Activated naive CD4-positive, alpha-beta T cell treated with anti-CD3 and anti-CD28 coated beads, Interleukin-2, amount 50 U/mL, for 16 hours (primary cell): ENCODE results near the gene MSH3.
A peak's percentile ranks its signal among the peaks of the same experiment; 100 is the strongest.

ENCODE experiments used
- DNase-seq: peaks from one replicate; pipeline ENCODE4 v3.0.0-alpha.2; 2020

Gene MSH3

DNA sequence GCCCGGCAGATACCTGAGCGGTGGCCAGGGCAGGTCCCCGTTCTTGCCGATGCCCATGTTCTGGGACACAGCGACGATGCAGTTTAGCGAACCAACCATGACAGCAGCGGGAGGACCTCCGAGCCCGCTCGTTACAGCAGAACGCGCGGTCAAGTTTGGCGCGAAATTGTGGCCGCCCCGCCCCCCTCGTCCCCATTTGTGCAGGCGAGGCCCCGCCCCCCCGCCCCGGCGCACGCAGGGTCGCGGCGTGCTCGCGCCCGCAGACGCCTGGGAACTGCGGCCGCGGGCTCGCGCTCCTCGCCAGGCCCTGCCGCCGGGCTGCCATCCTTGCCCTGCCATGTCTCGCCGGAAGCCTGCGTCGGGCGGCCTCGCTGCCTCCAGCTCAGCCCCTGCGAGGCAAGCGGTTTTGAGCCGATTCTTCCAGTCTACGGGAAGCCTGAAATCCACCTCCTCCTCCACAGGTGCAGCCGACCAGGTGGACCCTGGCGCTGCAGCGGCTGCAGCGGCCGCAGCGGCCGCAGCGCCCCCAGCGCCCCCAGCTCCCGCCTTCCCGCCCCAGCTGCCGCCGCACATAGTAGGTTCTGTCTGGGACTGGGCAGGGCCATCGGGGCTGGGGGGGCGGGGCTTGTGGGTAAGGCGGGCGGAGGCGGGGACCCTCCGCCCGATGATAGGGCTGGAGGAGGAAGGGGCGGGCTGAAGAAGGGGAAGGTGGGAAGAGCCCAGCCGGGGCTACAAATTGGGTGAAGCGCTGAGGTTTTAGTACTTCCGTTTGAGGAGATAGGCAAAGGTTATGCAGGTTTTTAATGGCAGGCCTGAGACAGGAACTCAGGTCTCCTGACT is at the start of gene MSH3, which contains the start of gene DHFR:
Gene MSH3 (plus strand): TSS at position 262 of the 840 bp plus-strand sequence. CDS start 76 bp downstream, at position 338.
Gene DHFR (minus strand): TSS at position 593 of the 840 bp plus-strand sequence. CDS start 494 bp downstream, at position 99.
- DNase-seq, result peak; percentile 89

DNA sequence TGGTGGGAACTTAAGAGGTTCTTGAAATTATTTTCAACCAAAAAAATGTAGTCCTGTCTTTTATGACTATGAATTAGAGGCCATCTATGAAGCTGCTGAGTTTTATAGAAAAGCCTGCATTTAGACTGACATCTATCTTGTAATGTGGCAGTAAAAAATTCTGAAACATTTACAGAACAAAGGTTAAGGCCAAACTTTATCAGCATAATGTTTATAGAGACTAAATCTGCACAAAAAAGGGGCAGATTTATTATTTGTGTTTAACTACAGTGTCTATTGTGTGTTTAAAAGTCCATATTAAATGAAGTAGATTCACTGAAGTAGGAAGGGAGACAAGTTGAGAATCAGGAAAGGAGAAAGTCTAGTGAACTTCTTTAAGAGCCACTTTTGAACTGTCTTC is 47.1 kb upstream of the MSH3 start:
- DNase-seq, result no peak

GRCh38 chr5:80607832-80608231 is 46.6 kb upstream of the MSH3 start:
- no peak for DNase-seq

DNA sequence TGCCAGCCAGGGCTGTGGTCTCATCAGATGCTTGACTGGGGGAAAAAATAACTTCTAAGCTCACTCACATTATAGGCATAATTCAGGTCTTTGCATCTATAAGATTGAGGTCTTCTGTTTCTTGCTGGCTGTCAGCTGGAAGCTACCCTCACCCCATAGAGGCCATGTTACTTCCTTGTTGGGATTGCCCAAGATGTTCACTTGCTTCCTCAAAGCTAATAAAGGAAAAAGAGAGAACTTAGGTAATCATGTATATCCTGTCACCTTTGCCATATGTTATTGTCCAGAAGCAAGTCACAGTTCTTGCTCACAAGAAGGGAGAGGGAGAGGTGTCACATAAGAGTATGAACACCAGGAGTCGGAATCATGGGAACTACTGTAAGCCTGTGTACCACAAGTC is 45.7 kb upstream of the MSH3 start:
- no peak for DNase-seq

DNA sequence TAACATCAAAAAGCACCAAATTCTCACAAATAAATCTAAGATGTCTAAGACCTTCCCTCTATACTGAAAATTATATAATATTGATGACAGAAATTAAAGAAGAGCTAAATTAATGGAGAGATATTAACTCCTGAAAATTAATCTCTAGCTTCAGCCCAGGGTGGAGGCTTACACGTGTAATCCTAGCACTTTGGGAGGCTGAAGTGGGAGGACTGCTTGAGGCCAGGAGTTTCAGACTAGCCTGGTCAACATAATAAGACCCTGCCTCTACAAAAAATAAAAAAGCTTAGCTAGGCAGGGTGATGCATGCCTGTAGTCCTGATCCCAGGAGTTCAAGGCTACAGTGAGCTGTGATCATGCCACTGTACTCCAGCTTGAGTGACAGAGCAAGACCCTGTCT is 44.8 kb upstream of the MSH3 start:
- DNase-seq, result no peak

DNA sequence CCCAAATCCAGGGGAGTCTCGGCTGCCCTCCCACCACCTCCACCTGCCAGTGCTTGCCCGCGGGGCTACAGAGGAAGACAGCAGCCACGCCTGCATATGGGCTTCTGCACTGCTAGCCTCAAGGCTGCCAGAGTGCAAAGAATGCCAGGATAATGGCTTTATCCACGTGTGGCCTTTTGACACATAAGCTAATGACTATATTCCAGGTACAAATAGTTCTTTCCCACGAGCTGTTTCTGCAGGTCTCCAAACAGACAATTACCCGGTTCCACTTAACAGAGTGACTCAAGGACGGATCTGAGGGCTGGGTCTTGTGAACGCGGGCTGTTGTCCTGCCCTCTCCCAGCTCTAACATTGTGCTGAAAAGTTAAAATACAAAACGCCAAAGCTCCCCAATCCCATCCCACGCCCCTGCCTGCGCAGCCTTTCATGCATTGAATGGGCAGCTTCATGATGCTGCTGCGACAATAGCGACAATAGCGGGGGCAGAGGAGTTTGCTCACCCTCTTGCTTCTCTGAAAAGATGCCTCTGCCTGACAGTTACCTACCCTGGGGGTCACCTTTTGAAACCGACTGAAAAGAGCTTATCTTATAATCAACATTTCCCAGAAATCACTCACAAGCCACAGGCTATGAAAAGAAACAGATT is 39.1 kb upstream of the MSH3 start:
- no peak for DNase-seq

DNA sequence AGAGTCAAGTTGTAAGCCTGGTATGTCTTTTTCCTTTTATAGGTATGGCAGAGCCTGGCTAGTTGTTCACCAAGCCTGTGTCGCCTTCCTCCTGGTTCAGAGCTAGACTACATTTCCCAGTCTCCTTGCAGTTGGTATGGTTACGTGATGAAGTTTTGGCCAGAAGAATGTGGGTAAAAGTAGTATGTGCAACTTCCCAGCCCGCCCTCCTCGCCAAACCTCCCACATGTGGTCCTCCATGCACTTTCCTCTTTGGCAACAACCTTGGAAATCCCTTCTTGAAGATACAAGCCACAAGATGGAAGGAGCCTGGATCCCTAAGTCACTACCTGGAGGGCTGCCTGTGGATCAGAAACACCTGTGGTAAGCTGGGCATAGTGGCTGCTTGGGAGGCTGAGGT is 36.0 kb upstream of the MSH3 start:
- DNase-seq, result no peak

DNA sequence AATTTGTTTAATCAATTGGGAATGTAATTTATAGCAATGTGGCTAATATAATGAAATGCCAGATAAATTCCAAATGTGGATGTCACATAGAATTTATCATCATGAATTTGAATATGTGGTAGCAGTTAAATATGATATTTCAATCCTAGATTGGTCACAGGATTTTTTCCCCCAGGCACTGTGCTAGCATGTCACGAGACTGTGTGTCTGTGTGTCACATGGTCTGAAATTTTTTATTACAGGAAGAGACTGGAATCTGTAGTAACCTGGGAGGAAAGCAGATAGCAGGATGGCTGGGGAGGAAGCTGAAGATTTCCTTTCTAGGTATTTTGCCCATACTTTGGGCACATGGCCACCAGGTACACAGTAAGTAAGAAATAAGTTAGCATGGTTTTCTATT is 35.4 kb upstream of the MSH3 start:
- no peak for DNase-seq

GRCh38 chr5:80620211-80620610 is 34.2 kb upstream of the MSH3 start:
- DNase-seq, result no peak

GRCh38 chr5:80622756-80623155 is 31.7 kb upstream of the MSH3 start:
- no peak for DNase-seq

- DNase-seq, result no peak
These were observed 30.5 kb upstream of the MSH3 start for GRCh38 chr5:80623999-80624398.

DNA sequence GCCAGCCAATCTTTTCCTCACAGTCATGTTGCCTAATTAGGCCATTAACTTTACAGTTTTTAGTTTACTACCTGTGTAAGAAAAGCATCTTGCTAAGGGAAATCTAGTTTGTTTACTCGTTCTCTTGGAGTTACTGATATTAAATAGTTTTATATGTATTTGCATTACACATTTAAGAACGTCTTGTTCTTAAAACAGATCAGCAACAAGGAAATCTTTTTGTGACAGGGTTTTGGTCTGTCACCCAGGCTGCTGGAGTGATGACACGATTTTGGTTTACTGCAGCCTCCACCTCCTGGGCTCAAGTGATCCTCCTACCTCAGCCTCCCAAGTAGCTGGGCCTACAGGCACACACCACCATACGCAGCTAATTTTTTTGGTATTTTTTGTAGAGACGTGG is 29.2 kb upstream of the MSH3 start:
- DNase-seq, result no peak

- DNase-seq, result no peak
These were observed 25.2 kb upstream of the MSH3 start for GRCh38 chr5:80629281-80629680.

- DNase-seq, result no peak
These were observed 22.9 kb upstream of the MSH3 start for GRCh38 chr5:80631278-80632259.

DNA sequence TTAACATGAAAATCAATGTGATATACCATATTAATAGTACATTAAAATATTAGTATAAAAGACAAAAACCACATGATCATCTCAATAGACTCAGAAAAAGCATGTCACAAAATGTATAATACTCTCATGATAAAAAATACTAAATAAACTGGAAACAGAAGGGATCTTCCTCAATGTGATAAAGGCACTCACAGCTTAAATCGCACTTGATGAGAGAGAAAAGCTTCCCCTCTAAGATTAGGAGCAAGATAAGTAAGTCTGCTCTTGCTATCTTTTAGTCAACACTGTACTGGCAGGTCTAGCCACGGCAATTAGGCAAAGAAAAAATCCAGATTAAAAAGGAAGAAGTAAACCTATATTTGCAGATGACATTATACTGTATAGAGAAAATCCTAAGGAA is 21.8 kb upstream of the MSH3 start:
- DNase-seq, result no peak

- no peak for DNase-seq
These were observed 20.3 kb upstream of the MSH3 start for GRCh38 chr5:80634193-80634592.

DNA sequence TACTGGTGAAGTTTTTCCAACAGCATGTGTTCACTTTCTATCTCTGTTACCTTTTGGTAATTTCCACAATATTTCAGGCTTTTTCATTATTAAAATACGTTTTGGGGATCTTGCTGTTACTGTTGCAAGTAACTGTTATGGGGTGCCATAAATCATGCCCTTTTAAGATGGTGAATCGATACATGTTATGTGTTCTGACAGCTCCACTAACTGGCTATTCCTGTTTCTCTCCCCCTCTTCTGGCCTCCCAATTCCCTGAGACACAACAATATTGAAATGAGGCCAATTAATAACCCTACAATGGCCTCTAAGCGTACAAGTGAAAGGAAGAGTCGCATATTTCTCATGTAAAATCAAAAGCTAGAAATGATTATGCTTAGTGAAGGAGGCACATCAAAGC is 13.1 kb upstream of the MSH3 start:
- no peak for DNase-seq

DNA sequence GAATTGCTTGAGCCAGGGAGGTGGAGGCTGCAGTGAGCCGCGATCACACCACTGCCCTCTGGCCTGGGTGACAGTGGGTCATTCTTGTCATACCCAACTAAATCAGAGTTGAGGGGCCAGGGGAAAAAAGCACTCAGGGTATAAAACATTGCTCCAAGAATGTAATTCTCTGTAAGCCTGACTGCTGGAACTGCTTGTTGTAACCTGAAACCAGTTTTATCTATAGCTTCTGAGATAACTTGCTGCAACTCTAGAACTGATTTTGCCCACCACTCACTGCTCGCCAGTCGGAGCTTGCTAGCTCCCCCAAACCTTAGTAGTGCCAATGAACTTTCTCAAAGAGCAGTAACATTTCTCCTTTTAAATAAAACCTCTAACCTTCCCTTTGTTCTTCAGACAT is 9.6 kb upstream of the MSH3 start:
- no peak for DNase-seq

GRCh38 chr5:80646926-80647325 is 7.5 kb upstream of the MSH3 start:
- no peak for DNase-seq

- DNase-seq, result no peak
These were observed 950 bp upstream of the MSH3 start for GRCh38 chr5:80653502-80653901.

DNA sequence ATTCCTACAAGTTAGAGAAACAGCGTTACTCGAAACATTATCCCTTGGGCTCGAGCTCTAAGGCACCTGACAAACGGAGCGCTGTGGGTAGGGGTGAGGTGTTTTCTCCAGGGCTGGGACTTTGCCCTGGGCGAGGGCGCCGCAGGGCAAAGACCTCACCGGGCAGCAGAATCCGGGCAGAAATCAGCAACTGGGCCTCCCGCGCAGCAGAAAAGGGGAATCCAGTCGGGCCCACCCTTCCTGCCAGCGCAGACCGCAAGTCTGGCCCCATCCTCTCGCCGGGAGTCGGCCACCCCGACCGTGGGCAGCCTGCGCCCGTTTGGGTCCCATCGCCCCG is 430 bp upstream of the MSH3 start:
- no peak for DNase-seq

DNA sequence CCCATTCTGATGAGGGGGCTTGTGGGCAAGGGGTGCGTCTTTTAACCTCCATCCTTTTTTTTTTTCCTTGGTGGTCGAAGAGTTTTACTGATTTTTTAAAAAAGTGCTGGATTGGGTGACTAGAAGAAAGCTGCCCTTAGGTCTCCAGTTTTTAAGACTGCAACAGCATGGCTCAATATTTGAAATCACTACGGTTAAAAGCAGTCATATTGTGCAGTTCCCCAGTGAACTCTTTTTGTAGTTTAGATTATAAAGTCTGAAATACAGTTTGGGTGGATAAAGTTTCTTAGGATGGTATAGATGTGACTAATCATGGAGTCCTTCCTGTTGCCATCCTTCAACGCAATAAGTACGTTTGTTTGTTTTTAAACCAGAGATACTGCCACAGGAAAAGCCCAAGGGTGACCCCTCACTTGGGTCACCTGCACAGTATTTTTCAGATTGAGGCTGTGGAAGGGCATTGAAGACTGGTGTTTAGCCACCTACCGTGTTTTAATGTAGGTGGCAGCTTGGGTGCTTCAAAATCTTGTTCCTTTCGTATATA is 851 bp downstream of the MSH3 start:
- DNase-seq, result no peak

GRCh38 chr5:80656425-80656824 is 2.0 kb downstream of the MSH3 start:
- DNase-seq, result no peak
